DMS114 treated with DMSO at 0.1 percent for 48 hours (cell line): Measurements from ENCODE around the gene SLC39A12.

Experiments used
- DNase-seq: peaks from one replicate; lab custom pipeline; 2025; ENCODE audit not compliant: unreplicated experiment; lab: John Stamatoyannopoulos, UW

Gene SLC39A12

GRCh38 chr10:18043148-18044006 is 91.7 kb downstream of the SLC39A12 start:
- no peak for DNase-seq

GRCh38 chr10:18044976-18045720 is 93.4 kb downstream of the SLC39A12 start:
- DNase-seq: no peak

- no peak for DNase-seq
Observed at GRCh38 chr10:18056583-18056982, 104.9 kb downstream of the SLC39A12 start.

- no peak for DNase-seq
Observed at GRCh38 chr10:18059826-18060559, 108.3 kb downstream of the SLC39A12 start.

- no peak for DNase-seq
Observed at GRCh38 chr10:18066947-18067346, 115.2 kb downstream of the SLC39A12 start.

GRCh38 chr10:18068401-18068800 is 116.7 kb downstream of the SLC39A12 start:
- no peak for DNase-seq

- no peak for DNase-seq
Observed at GRCh38 chr10:18071591-18071990, 119.9 kb downstream of the SLC39A12 start.

GRCh38 chr10:18073314-18073713 is 121.6 kb downstream of the SLC39A12 start:
- no peak for DNase-seq

- DNase-seq: no peak
Observed at GRCh38 chr10:18075881-18076280, 124.2 kb downstream of the SLC39A12 start.

- DNase-seq: no peak
Observed at GRCh38 chr10:18079665-18080295, 128.1 kb downstream of the SLC39A12 start.

- no peak for DNase-seq
Observed at GRCh38 chr10:18082381-18082780, 130.7 kb downstream of the SLC39A12 start.

GRCh38 chr10:18085855-18086254 is 134.1 kb downstream of the SLC39A12 start:
- DNase-seq: no peak

GRCh38 chr10:18086746-18087145 is 135.0 kb downstream of the SLC39A12 start:
- DNase-seq: no peak

- no peak for DNase-seq
Observed at GRCh38 chr10:18087355-18087754, 135.6 kb downstream of the SLC39A12 start.
